ENCODE data around the gene CORIN.

- TF ChIP-seq FOXM1 (IDR thresholded peaks at IDR 0.05; ENCODE audit: borderline replicate concordance) (no peak), LEF1 (IDR thresholded peaks at IDR 0.05; ENCODE audit: borderline replicate concordance) (no peak), ARNT (IDR thresholded peaks at IDR 0.05) (no peak), SP1 (IDR thresholded peaks at IDR 0.05) (no peak), L3MBTL2 (conservative IDR thresholded peaks at IDR 0.05) (no peak), ZNF384 (IDR thresholded peaks at IDR 0.05) (no peak), HDGF (IDR thresholded peaks at IDR 0.05; ENCODE audit: borderline replicate concordance) (no peak), FOXA1 (IDR thresholded peaks at IDR 0.05) (no peak), TARDBP (IDR thresholded peaks at IDR 0.05) (no peak), SUZ12 (IDR thresholded peaks at IDR 0.05) (no peak), CTBP1 (IDR thresholded peaks at IDR 0.05; ENCODE audit: borderline replicate concordance) (no peak)
Measured at GRCh38 chr4:47598320-47598719, 239.5 kb downstream of the CORIN start.

All from HEK293T (cell line).